ENCODE data around the gene PIGU. TPM values are rescaled to one million over a fixed set of nuclear protein-coding genes. Genes with fewer than 3 reads are reported as not detected.

The PIGU gene
- total RNA-seq, 2 experiments from 2014 or later = 16.6 to 27.9 TPM

DNA sequence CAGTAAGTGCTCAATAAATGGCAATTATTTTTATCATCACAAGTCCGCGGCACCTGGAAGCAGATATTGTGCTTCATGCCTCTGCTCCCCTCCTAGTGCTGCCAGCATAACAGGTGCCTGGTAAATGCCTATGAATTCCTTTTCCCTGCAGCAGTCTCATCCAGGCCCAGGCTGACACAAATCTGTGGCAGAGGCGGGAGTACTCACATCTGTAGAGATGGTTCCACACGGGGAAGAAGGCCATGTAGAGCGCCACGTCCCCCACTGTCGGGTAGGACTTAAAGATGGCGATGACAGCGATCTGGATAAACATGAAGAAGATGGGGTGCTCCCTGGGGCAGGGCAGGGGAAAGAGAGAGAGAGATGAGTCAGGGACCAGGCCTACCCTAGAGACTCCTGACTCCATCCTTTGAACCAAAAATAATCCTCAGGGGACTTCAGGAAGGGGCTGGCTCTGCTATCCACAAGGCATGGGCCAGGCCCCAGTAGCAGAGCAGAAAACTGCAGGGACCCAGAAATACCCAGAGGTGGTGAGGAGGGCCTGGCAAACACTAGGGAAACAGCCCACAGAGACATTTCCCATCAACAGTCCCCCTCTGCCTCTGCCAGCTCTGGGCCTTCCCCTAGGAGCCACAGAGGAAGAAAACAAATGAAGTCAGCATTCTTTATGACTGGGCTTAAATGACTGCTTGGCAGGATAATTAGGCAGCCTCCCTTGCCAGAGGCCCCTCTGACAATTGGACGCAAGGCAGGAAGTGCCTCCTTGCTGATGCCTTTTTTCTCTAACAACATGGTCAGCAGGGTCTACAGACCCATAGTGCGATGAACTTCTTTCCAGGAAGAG lies 95.3 kb downstream of the PIGU start:
- no peak overlapping the region for H2AFZ ChIP-seq (ENCODE audit: low read length)
- H3K4me2 ChIP-seq (ENCODE audit: low read length) = no peak overlapping the region
- no peak overlapping the region for H3K27ac ChIP-seq (ENCODE audit: low read depth, low read length, poor library complexity, severe bottlenecking)
- H3K4me1 ChIP-seq (ENCODE audit: insufficient read depth, low read length, poor library complexity, severe bottlenecking) = peaks cover 10% of the 10 kb centered on the region
- intact Hi-C loops (cut with micrococcal nuclease; ENCODE audit: unreplicated experiment) = no loop called here
- no peaks in the 10 kb centered on the region for H3K9me3 ChIP-seq (ENCODE audit: low read length)
- DNase-seq (ENCODE audit: low spot score) = no peak
- H3K79me2 ChIP-seq (ENCODE audit: insufficient read depth, low read depth, low read length) = no peaks in the 10 kb centered on the region
- H3K4me3 ChIP-seq (ENCODE audit: low read depth, low read length, poor library complexity, severe bottlenecking) = no peak overlapping the region
- ChIA-PET POLR2A (interaction anchor here (1.0 kb wide), 1 partner anchor 9 kb away, joined by 3 read pairs; no protein-coding TSS in a partner anchor), CTCF (ENCODE audit: unreplicated experiment) (no interaction called here)
- H4K20me1 ChIP-seq (ENCODE audit: insufficient read depth, low read length) = no peaks in the 10 kb centered on the region
- peaks cover 42% of the 10 kb centered on the region for H3K36me3 ChIP-seq (ENCODE audit: insufficient read depth, low read length)
- H3K9me2 ChIP-seq (ENCODE audit: insufficient read depth, low read length) = no peaks in the 10 kb centered on the region
- BruUV-seq (replicated peaks) = no TSS peak
- TF ChIP-seq CTCF (conservative IDR thresholded peaks at IDR 0.05; ENCODE audit: low read length) (no peak), EZH2phosphoT487 (IDR thresholded peaks at IDR 0.05; ENCODE audit: borderline replicate concordance, low read depth, low read length) (no peak)

- ChIA-PET CTCF (ENCODE audit: unreplicated experiment) (no interaction called here), POLR2A (interaction anchor here (1.0 kb wide), 1 partner anchor 10 kb away, joined by 3 read pairs; no protein-coding TSS in a partner anchor)
- Histone ChIP-seq H2AFZ (ENCODE audit: low read length) (no peak overlapping the region), H3K4me2 (ENCODE audit: low read length) (peak overlapping the region; percentile 15; the same call in 1 of the 2 replicates), H3K4me1 (ENCODE audit: insufficient read depth, low read length, poor library complexity, severe bottlenecking) (peaks cover 10% of the 10 kb centered on the region), H3K79me2 (ENCODE audit: insufficient read depth, low read depth, low read length) (no peaks in the 10 kb centered on the region), H3K9me2 (ENCODE audit: insufficient read depth, low read length) (no peaks in the 10 kb centered on the region), H3K27ac (ENCODE audit: low read depth, low read length, poor library complexity, severe bottlenecking) (peak overlapping the region; percentile 2), H4K20me1 (ENCODE audit: insufficient read depth, low read length) (no peaks in the 10 kb centered on the region), H3K36me3 (ENCODE audit: insufficient read depth, low read length) (peaks cover 35% of the 10 kb centered on the region), H3K9me3 (ENCODE audit: low read length) (no peaks in the 10 kb centered on the region), H3K4me3 (ENCODE audit: low read depth, low read length, poor library complexity, severe bottlenecking) (no peak overlapping the region)
- peak; percentile 72 for DNase-seq (ENCODE audit: low spot score)
- no TSS peak for BruUV-seq (replicated peaks)
- no peak for TF ChIP-seq CTCF (conservative IDR thresholded peaks at IDR 0.05; ENCODE audit: low read length)
- intact Hi-C loops (cut with micrococcal nuclease; ENCODE audit: unreplicated experiment) = no loop called here
Observed at GRCh38 chr20:34579979-34580940, 96.6 kb downstream of the PIGU start.

Data from OCI-LY7 (cell line).